Activated CD4-positive, alpha-beta T cell treated with anti-CD3 and anti-CD28 coated beads, Interleukin-2, amount 50 U/mL, for 4 hours (primary cell): ENCODE measurements around the gene TIMM22.
"Not testable (repeated sequence)": the region's sequence is repeated elsewhere in the genome, so short reads cannot be mapped to it uniquely, and the experiment has no call there.

Source experiments
- DNase-seq, 2 experiments: peaks; one replicate each; pipeline ENCODE4 v3.0.0-alpha.2; 2020

The TIMM22 gene

GRCh38 chr17:973053-973452, 23.9 kb upstream of the TIMM22 start:
- DNase-seq, result no peak

GRCh38 chr17:974778-975177, 22.2 kb upstream of the TIMM22 start:
- DNase-seq, result not testable (repeated sequence)

GRCh38 chr17:975371-975915, 21.5 kb upstream of the TIMM22 start:
- no peak for DNase-seq

- no peak for DNase-seq
Measured at GRCh38 chr17:976312-976711, 20.6 kb upstream of the TIMM22 start.

GRCh38 chr17:977166-977565, 19.8 kb upstream of the TIMM22 start:
- DNase-seq, result no peak

- DNase-seq, result no peak
Measured at GRCh38 chr17:978103-979093, 18.5 kb upstream of the TIMM22 start.

- DNase-seq, result peak in 1 of 2 experiments; percentile 4
Measured at GRCh38 chr17:979212-979538, 17.8 kb upstream of the TIMM22 start.

- peak; percentile 85 to 87 for DNase-seq
Measured at GRCh38 chr17:979539-980405, 17.2 kb upstream of the TIMM22 start, which contains the start of gene NXN. NXN (minus strand) TSS chr17:979776.

- peak; percentile 72 to 75 for DNase-seq
Measured at GRCh38 chr17:980406-981291, 16.3 kb upstream of the TIMM22 start.

- DNase-seq, result no peak
Measured at GRCh38 chr17:981292-981658, 15.7 kb upstream of the TIMM22 start.

GRCh38 chr17:983921-984320, 13.0 kb upstream of the TIMM22 start:
- DNase-seq, result no peak

GRCh38 chr17:986322-986929, 10.5 kb upstream of the TIMM22 start:
- no peak for DNase-seq

GRCh38 chr17:987931-988330, 9.0 kb upstream of the TIMM22 start:
- DNase-seq, result no peak

- DNase-seq, result no peak
Measured at GRCh38 chr17:988561-988960, 8.4 kb upstream of the TIMM22 start.

GRCh38 chr17:992933-993332, 4.0 kb upstream of the TIMM22 start:
- DNase-seq, result no peak

- not testable (repeated sequence) for DNase-seq
Measured at GRCh38 chr17:995324-995723, 1.6 kb upstream of the TIMM22 start.

- DNase-seq, result no peak
Measured at GRCh38 chr17:998111-998510, 1.2 kb downstream of the TIMM22 start.

- DNase-seq, result no peak
Measured at GRCh38 chr17:1000597-1001461, 3.9 kb downstream of the TIMM22 start.

- DNase-seq, result no peak
Measured at GRCh38 chr17:1001640-1002411, 4.9 kb downstream of the TIMM22 start.

- DNase-seq, result no peak
Measured at GRCh38 chr17:1002412-1002753, 5.5 kb downstream of the TIMM22 start.
